Fibroblast of mammary gland (primary cell): ENCODE results near the gene STIM2.
"Not testable (repeated sequence)": the region's sequence is repeated elsewhere in the genome, so short reads cannot be mapped to it uniquely, and the experiment has no call there.

Experiments used
- DNase-seq: peaks from one replicate; pipeline ENCODE4 v3.0.0-alpha.2; 2010; ENCODE audit warnings: low read depth
- H3K4me3 ChIP-seq: 2 replicates; pipeline ENCODE4 v1.5.1; 2011; ENCODE audit warnings: low read depth, mild to moderate bottlenecking, low read length, moderate library complexity; ENCODE audit not compliant: control insufficient read depth
- TF ChIP-seq, protein P1 (sequence below): conservative IDR thresholded peaks from 2 replicates; pipeline ENCODE4 v1.5.1; 2011; ENCODE audit warnings: low read depth, low read length, inconsistent platforms; ENCODE audit not compliant: control insufficient read depth, insufficient read depth

The STIM2 gene

DNA sequence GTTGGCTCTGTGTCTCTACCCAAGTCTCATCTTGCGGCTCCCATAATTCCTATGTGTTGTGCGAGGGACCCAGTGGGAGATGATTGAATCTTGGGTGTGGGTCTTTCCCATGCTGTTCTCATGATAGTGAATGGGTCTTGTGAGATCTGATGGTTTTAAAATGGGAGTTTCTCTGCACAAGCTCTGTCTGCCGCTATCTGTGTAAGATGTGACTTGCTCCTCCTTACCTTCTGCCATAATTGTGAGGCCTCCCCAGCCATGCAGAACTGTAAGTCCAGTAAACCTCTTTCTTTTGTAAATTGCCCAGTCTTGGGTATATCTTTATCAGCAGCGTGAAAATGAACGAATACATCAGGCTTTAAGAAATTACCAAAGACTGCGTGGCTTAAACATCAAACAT, 31.2 kb downstream of the STIM2 start:
- TF ChIP-seq, protein P1, sequence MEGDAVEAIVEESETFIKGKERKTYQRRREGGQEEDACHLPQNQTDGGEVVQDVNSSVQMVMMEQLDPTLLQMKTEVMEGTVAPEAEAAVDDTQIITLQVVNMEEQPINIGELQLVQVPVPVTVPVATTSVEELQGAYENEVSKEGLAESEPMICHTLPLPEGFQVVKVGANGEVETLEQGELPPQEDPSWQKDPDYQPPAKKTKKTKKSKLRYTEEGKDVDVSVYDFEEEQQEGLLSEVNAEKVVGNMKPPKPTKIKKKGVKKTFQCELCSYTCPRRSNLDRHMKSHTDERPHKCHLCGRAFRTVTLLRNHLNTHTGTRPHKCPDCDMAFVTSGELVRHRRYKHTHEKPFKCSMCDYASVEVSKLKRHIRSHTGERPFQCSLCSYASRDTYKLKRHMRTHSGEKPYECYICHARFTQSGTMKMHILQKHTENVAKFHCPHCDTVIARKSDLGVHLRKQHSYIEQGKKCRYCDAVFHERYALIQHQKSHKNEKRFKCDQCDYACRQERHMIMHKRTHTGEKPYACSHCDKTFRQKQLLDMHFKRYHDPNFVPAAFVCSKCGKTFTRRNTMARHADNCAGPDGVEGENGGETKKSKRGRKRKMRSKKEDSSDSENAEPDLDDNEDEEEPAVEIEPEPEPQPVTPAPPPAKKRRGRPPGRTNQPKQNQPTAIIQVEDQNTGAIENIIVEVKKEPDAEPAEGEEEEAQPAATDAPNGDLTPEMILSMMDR: no peak
- H3K4me3 ChIP-seq: no peak overlapping the region
- DNase-seq: no peak

DNA sequence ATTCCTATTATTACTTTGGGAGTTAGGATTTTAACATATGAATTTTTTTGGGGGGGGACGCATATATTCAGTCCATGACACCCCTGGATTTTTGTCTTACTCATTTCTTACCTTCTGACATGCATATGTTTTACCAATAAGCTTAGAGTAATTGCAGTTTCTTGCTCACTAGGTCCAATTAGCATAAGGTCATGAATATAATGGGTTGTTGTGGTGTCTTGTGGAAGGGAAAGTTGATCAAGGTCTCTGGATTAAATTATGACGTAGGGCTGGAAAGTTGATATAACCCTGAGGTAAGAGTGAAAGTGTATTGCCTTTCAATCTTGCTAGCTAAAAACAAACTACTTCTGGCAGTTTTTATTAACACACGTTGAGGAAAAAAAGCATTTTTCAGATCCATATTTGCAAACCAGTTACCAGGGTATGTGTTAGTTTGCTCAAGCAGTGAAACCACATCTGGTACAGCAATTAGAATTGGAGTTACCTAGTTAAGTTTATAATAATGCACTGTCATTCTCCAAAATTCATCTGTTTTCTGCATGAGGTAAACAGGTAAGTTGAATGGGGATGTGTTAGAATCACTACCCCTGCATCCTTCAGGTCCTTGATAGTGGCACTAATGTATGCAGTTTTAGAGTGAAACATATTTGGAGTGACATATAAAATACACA, 32.0 kb downstream of the STIM2 start:
- H3K4me3 ChIP-seq: no peak overlapping the region
- no peak for DNase-seq
- TF ChIP-seq, protein P1: no peak

DNA sequence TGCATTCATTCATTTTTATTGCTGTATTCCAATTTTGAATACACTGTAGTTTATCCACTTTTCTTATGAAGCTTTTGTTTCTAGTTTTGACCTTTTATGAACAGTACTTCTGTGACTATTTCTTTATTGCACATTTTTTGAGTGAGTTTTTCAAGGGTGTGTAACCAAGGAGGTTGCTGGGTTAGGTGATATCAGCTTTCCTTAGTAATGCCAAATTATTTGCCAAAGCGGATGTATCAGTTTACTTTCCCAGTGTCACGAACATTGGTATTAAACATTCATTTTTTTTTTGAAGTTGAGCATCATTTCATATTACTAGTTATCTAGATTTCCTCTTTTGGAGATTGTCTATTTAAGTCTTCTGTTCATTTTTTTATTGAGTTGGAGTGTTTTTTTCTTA, 32.9 kb downstream of the STIM2 start:
- H3K4me3 ChIP-seq: no peak overlapping the region
- TF ChIP-seq, protein P1: no peak

DNA sequence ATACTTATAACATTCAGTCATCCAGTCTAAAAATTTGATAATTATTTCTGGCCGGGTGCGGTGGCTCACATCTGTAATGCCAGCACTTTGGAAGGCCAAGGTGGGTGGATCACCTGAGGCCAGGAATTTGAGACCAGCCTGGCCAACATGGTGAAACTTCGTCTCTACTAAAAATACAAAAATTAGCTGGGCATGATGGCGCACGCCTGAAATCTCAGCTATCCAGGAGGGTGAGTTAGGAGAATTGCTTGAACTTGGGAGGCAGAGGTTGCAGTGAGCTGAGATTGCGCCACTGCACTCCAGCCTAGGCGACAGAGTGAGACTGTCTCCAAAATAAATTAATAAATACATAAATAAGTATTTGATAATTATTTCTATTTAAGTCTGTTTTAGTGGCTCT, 34.2 kb downstream of the STIM2 start:
- H3K4me3 ChIP-seq, DNase-seq: not testable (repeated sequence)

More for the DNA sequence above, 32.9 kb downstream of the STIM2 start:
- DNase-seq: peak; percentile 11

DNA sequence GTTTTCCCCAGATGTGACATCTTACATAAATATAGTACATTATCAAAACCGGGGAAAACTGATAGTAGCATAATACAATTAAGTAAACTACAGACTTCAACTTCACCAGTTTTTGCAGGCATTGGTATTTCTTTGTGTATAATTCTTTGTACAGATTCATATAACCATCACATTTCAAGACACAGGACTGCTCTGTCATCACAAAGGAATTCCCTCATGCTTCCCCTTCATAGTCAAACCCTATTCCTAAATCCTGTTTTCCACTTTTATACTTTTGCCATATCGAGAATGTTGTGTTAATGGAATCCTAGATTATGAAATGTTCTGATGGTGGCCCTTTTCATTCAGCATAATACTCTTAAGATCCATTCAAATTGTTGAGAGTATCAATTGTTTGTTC, 36.0 kb downstream of the STIM2 start:
- DNase-seq: peak; percentile 22
- TF ChIP-seq, protein P1: no peak

DNA sequence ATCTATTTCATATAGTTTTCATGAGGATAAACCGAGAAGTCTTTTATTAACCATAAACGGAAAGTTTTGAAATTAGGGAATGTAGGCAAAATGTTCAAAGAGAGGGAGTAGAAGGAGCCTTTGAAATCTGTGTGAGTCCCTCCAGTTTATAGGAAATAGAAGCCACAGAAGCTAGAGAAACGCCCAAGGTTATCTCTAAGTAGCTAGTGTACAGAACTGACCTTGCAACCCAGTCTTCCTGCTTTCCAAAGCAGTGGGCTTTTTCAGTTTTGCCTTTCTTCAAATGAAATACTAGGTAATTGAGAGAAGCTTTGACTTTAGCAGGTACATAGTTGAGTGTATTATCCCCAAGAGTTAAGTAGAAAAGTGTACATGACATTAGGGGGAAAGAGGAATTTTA, 39.4 kb downstream of the STIM2 start:
- H3K4me3 ChIP-seq: no peak overlapping the region
- TF ChIP-seq, protein P1: no peak
- DNase-seq: no peak

More for the DNA sequence above, 36.0 kb downstream of the STIM2 start:
- H3K4me3 ChIP-seq: no peak overlapping the region

DNA sequence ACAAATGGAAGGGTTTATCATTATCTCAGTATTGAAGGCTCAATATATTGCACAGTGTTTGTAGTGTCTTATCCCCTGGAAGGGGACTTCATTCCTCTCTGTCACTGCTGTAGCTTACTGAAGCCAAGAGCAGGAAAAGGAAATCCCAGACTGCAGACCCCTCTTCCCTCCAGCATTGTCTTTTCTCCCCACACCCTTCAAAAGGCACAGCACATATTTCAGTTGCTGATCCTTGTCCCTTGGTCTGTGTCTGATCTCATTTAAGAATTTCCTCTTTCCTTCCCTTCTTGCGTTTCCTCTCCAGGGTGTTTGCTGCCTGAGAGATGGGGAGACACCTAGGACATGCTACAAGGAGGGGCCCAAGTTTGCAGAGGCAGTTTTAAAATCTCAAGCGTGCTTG, 40.1 kb downstream of the STIM2 start:
- no peak for DNase-seq
- no peak overlapping the region for H3K4me3 ChIP-seq

More for the DNA sequence above, 40.1 kb downstream of the STIM2 start:
- TF ChIP-seq, protein P1: no peak
